K562 (cell line): ENCODE measurements around the gene DDX23. TPM values are rescaled to one million over a fixed set of nuclear protein-coding genes. Genes with fewer than 3 reads are reported as not detected.

ENCODE experiments used
- ATAC-seq: fragments of 200-7000 bp; cut with Tn5 transposase; 3 replicates; pipeline ENCODE4 v1.9.1; 2020; ENCODE audit warnings: moderate library complexity
- BruUV-seq: library from RNA; stranded (reverse); fragments of 400-500 nt; replicated peaks from 2 replicates; lab custom pipeline; 2021; lab: Mats Ljungman, UMichigan
- CTCF ChIA-PET: fragments of 300-600 bp; formaldehyde crosslinking; extraction: SDS; loops from one replicate; lab custom pipeline; 2021; ENCODE audit warnings: low intra/inter-chr PET ratio; lab: Yijun Ruan, JAX
- POLR2A ChIA-PET: fragments of 300-600, 350-650 bp; sonication (Branson Sonifier 250); formaldehyde crosslinking; extraction: SDS; loops from one replicate; lab custom pipeline; 2021; ENCODE audit warnings: antibody characterized with exemption, inconsistent platforms; lab: Yijun Ruan, JAX
- DNase-seq, 4 experiments: peaks; one replicate each; pipeline versions ENCODE4 v3.0.0 to v3.0.0-alpha.2; 2011 to 2018; ENCODE audit warnings: low spot score in 3 of 4, mixed read lengths in 3 of 4; ENCODE audit errors: extremely low read depth in 1 of 4
- FAIRE-seq: peaks from 2 replicates; lab custom pipeline; 2011; peaks lifted over from hg19 to GRCh38; lab: Jason Lieb, UNC
- H2AFZ ChIP-seq: 2 replicates; pipeline ENCODE4 v1.6.0; 2011; ENCODE audit warnings: low read depth, low read length, control low read depth, inconsistent platforms
- H3K27ac ChIP-seq: fragments of 200-600 bp; 3 replicates; pipeline ENCODE4 v1.8.0; 2011; ENCODE audit warnings: low read depth, mild to moderate bottlenecking, control low read depth, inconsistent platforms, low read length, moderate library complexity, mixed read lengths; ENCODE audit errors: extremely low read depth
- H3K27me3 ChIP-seq, 2 experiments: fragments of 300-600 bp in 1 of 2; 2 replicates in 1 of 2; 3 replicates in 1 of 2; pipeline versions ENCODE4 v1.6.0 to v1.8.0; 2011; ENCODE audit warnings: inconsistent platforms in 2 of 2, low read length in 2 of 2, mild to moderate bottlenecking in 1 of 2, mixed read lengths in 1 of 2, moderate library complexity in 1 of 2; ENCODE audit not compliant: control insufficient read depth in 2 of 2, insufficient read depth in 2 of 2
- H3K36me3 ChIP-seq: fragments of 300-600 bp; 3 replicates; pipeline ENCODE4 v1.8.0; 2011; ENCODE audit warnings: mild to moderate bottlenecking, low read length, inconsistent platforms; ENCODE audit not compliant: control insufficient read depth, insufficient read depth
- H3K4me1 ChIP-seq, 2 experiments: fragments of 200-600 bp in 1 of 2; replicated peaks in 1 of 2; 2 replicates in 1 of 2; 3 replicates in 1 of 2; pipeline versions ENCODE4 v1.5.1 to v1.8.0; 2011; ENCODE audit warnings: inconsistent platforms in 2 of 2, low read length in 2 of 2, mild to moderate bottlenecking in 1 of 2, mixed read lengths in 1 of 2, moderate library complexity in 1 of 2; ENCODE audit not compliant: control insufficient read depth in 2 of 2, insufficient read depth in 2 of 2
- H3K4me2 ChIP-seq: 2 replicates; pipeline ENCODE4 v1.6.1; 2011; ENCODE audit warnings: low read length, control low read depth, inconsistent platforms, mixed read lengths; ENCODE audit not compliant: insufficient read depth
- H3K4me3 ChIP-seq: fragments of 200-600 bp; sonication (generic), shearing (Covaris generic); 2 replicates; pipeline ENCODE4 v1.5.1; 2016; ENCODE audit warnings: control low read depth, inconsistent platforms
- H3K79me2 ChIP-seq: fragments of 200-600 bp; 3 replicates; pipeline ENCODE4 v1.8.0; 2011; ENCODE audit warnings: low read length, inconsistent platforms; ENCODE audit not compliant: control insufficient read depth, insufficient read depth
- H3K9ac ChIP-seq, 2 experiments: 2 replicates each; pipeline versions ENCODE4 v1.6.0 to v1.6.1; 2011; ENCODE audit warnings: low read depth in 2 of 2, low read length in 2 of 2, control low read depth in 1 of 2, inconsistent platforms in 1 of 2, mild to moderate bottlenecking in 1 of 2, mixed read lengths in 1 of 2; ENCODE audit not compliant: insufficient read depth in 1 of 2
- H3K9me1 ChIP-seq: one replicate; pipeline ENCODE4 v1.6.0; 2011; ENCODE audit warnings: inconsistent platforms, mild to moderate bottlenecking, low read length, moderate library complexity; ENCODE audit not compliant: control insufficient read depth, insufficient read depth
- H3K9me3 ChIP-seq: replicated peaks from 2 replicates; pipeline ENCODE4 v1.5.1; 2011; ENCODE audit warnings: low read depth, low read length, inconsistent platforms; ENCODE audit not compliant: control insufficient read depth, insufficient read depth
- H4K20me1 ChIP-seq: replicated peaks from 2 replicates; pipeline ENCODE4 v1.6.1; 2011; ENCODE audit warnings: low read length, inconsistent platforms, mixed read lengths; ENCODE audit not compliant: control insufficient read depth, insufficient read depth
- ARNT ChIP-seq, 2 experiments: fragments of 450-650 bp; IDR thresholded peaks; 2 replicates each; pipeline ENCODE4 v1.6.1; 2016; ENCODE audit warnings: mild to moderate bottlenecking in 1 of 2
- HDAC2 ChIP-seq: fragments of 450-650 bp; IDR thresholded peaks from 2 replicates; pipeline ENCODE4 v1.6.1; 2016; ENCODE audit warnings: mild to moderate bottlenecking
- RHOXF2B ChIP-seq: fragments of 250-450 bp; sonication (Bioruptor Pico); conservative IDR thresholded peaks from 2 replicates; pipeline ENCODE4 v1.5.1; 2021
- ZFPM2 ChIP-seq: fragments of 250-450 bp; sonication (Bioruptor Pico); IDR thresholded peaks from 2 replicates; pipeline ENCODE4 v1.5.1; 2022; ENCODE audit warnings: mild to moderate bottlenecking
- ZNF778 ChIP-seq: fragments of 450-650 bp; formaldehyde crosslinking; IDR thresholded peaks from 2 replicates; pipeline ENCODE4 v1.4.0; 2020; ENCODE audit warnings: mild to moderate bottlenecking, moderate library complexity
- WGBS: fragments of 100-300 bp; shearing (Covaris generic); methylation state at CpG from one replicate; pipeline ENCODE4 v1.1.6; 2016; ENCODE audit warnings: low coverage, mixed read lengths; ENCODE audit not compliant: insufficient coverage; ENCODE audit errors: missing lambda C conversion rate; 5-methylcytosine and 5-hydroxymethylcytosine counted together
- in situ Hi-C: fragments of 300-500 bp; cut with MboI; formaldehyde crosslinking; loops from 4 replicates; pipeline ENCODE4 v1.15.0; 2018; ENCODE audit warnings: inconsistent platforms, mixed read lengths
- intact Hi-C: fragments of 100-400 bp; cut with micrococcal nuclease; formaldehyde crosslinking; loops from 2 replicates; pipeline ENCODE4 v1.14.2; 2022
- polyA plus RNA-seq, 8 experiments: library from polyadenylated mRNA; depleted of rRNA in 4 of 8; stranded (reverse) in 5 of 8; unstranded in 3 of 8; fragments of >200 nt; fragmentation: Nextera tagmentation in 2 of 8; fragmentation: Illumina TruSeq in 1 of 8; extraction: Ambion mirVana in 2 of 8; extraction: Trizol in 1 of 8; gene quantifications; 2 replicates each; pipeline versions ENCODE4 v1.2.1 to v1.2.3, GENCODE V29; 2011 to 2014; ENCODE audit warnings: inconsistent platforms in 1 of 8, missing spikeins in 1 of 8
- total RNA-seq, 7 experiments: library from RNA; depleted of rRNA in 6 of 7; stranded (reverse); fragments of >200 nt in 6 of 7; fragmentation: Illumina TruSeq in 2 of 7; extraction: Trizol in 2 of 7; gene quantifications; 2 replicates each; pipeline versions ENCODE4 v1.2.1 to v1.2.3, GENCODE V29; 2011 to 2021; ENCODE audit warnings: low replicate concordance in 1 of 7
- TF ChIP-seq, protein P1 (sequence below): sonication (generic); IDR thresholded peaks from 2 replicates; pipeline ENCODE4 v1.6.1; 2016

Gene DDX23
- total and polyA plus RNA-seq, 9 of the 15 experiments (the other 6 are each of a cell fraction or from before 2014, with no cell fraction given) = 32.4 to 138 (median 104) TPM

- Histone ChIP-seq H3K27ac (no peak overlapping the region), H3K9me3 (no peaks in the 10 kb centered on the region), H3K4me2 (no peak overlapping the region), H3K79me2 (no peaks in the 10 kb centered on the region), H4K20me1 (0 out of 2 replicates have a peak, but pooled peaks cover 3% of the 10 kb centered on the region), H3K9me1 (no peaks in the 10 kb centered on the region), H3K27me3 (peaks cover 2 to 11% of the 10 kb centered on the region in 2 experiments; a peak in 4 of 5 replicates), H2AFZ (no peak overlapping the region), H3K36me3 (no peaks in the 10 kb centered on the region), H3K9ac (no peak overlapping the region), H3K4me3 (no peak overlapping the region), H3K4me1 (peaks cover 2 to 7% of the 10 kb centered on the region in 2 experiments; a peak in 2 of 5 replicates)
- DNase-seq = no peak
- POLR2A ChIA-PET = interaction anchor here (0.6 kb wide), 1 partner anchor 26 kb away, joined by 3 read pairs; no protein-coding TSS in a partner anchor
- intact Hi-C loops = no loop called here
- CTCF ChIA-PET = no interaction called here
- TF ChIP-seq ARNT (IDR thresholded peaks at IDR 0.05) = no peak
- TF ChIP-seq, protein P1, sequence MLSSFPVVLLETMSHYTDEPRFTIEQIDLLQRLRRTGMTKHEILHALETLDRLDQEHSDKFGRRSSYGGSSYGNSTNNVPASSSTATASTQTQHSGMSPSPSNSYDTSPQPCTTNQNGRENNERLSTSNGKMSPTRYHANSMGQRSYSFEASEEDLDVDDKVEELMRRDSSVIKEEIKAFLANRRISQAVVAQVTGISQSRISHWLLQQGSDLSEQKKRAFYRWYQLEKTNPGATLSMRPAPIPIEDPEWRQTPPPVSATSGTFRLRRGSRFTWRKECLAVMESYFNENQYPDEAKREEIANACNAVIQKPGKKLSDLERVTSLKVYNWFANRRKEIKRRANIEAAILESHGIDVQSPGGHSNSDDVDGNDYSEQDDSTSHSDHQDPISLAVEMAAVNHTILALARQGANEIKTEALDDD = no peak
- no peak for TF ChIP-seq ZFPM2 (CRISPR knock-in tag)
- in situ Hi-C loops = loop anchor here (25.0 kb wide), 1 partner anchor 256 kb away; the partner anchor contains the start of gene OR8S1
- FAIRE-seq = no peak
- ATAC-seq = no peak
- 2% methylated on average over 3 of the region's 3 CpGs for WGBS
- BruUV-seq = no TSS peak
These were observed 58.3 kb downstream of the DDX23 start for GRCh38 chr12:48793696-48794095.

DNA sequence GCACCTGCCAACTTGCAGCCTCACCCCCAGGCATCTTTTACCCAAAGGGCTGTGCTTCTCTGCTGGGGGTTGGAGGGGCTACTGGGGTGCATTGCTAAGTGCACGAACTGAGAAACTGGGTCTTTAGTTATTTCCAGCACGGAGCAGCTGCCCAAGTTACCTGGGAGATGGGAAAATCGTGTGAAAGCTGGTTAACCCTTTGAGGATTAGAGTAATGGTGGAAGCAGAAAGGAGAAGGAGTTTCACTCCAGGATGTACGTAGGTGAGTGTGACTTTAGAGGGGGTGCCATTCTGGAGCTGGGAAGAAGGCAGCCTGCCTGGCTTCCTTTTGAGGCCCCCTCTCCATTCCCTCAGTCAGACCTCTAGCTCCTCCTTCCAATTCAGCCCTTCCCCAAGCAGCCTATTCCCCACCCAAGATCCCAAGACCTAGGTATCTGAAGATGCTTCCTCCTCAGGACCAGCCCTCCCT, 62.1 kb downstream of the DDX23 start:
- Histone ChIP-seq H2AFZ (no peak overlapping the region), H3K9ac (no peak overlapping the region), H3K9me3 (no peaks in the 10 kb centered on the region), H3K9me1 (no peaks in the 10 kb centered on the region), H4K20me1 (0 out of 2 replicates have a peak, but pooled peaks cover 3% of the 10 kb centered on the region), H3K79me2 (no peaks in the 10 kb centered on the region), H3K4me1 (peaks cover 0 to 11% of the 10 kb centered on the region in 2 experiments; a peak in 2 of 5 replicates), H3K4me3 (no peak overlapping the region), H3K36me3 (no peaks in the 10 kb centered on the region), H3K27me3 (peaks cover 11 to 29% of the 10 kb centered on the region in 2 experiments; a peak in 3 of 5 replicates), H3K27ac (no peak overlapping the region), H3K4me2 (no peak overlapping the region)
- ChIA-PET POLR2A (interaction anchor here (1.0 kb wide), 1 partner anchor 37 kb away, joined by 3 read pairs; no protein-coding TSS in a partner anchor), CTCF (no interaction called here)
- 5% methylated on average over 4 of the region's 4 CpGs for WGBS
- intact Hi-C loops = no loop called here
- ATAC-seq = no peak
- BruUV-seq = no TSS peak
- no peak for DNase-seq
- in situ Hi-C loops = loop anchor here (25.0 kb wide), 1 partner anchor 253 kb away; the partner anchor contains the start of gene OR8S1
- no peak for FAIRE-seq
- TF ChIP-seq ZNF778 (CRISPR knock-in tag) (no peak), RHOXF2B (CRISPR knock-in tag) (no peak), HDAC2 (no peak)
